HCT116 (cell line): ENCODE results near the gene PBX2. TPM values are rescaled to one million over a fixed set of nuclear protein-coding genes. Genes with fewer than 3 reads are reported as not detected.

Source experiments
- ATAC-seq: fragments of 200-7000 bp; cut with Tn5 transposase; 2 replicates; pipeline ENCODE4 v1.9.1; 2020; ENCODE audit warnings: mild to moderate bottlenecking, moderate library complexity
- BruUV-seq: library from RNA; stranded (reverse); fragments of 400-500 nt; replicated peaks from 2 replicates; lab custom pipeline; 2021; lab: Mats Ljungman, UMichigan
- CTCF ChIA-PET: fragments of 300-600 bp; sonication (Branson Sonifier 250); formaldehyde crosslinking; loops from one replicate; lab custom pipeline; 2021; ENCODE audit warnings: antibody characterized with exemption; lab: Charles Lee
- POLR2A ChIA-PET: fragments of 300-600, 350-600 bp; sonication (Branson Sonifier 250); formaldehyde crosslinking; loops from one replicate; lab custom pipeline; 2021; ENCODE audit warnings: antibody characterized with exemption; lab: Charles Lee
- RAD21 ChIA-PET, 2 experiments: fragments of 300-600 bp; sonication (Branson Sonifier 250); formaldehyde crosslinking; loops; one replicate each; lab custom pipeline; 2023; ENCODE audit warnings: low total read pairs in 2 of 2; ENCODE audit not compliant: uncharacterized antibody in 2 of 2, unreplicated experiment in 2 of 2, low non-redundant PET in 1 of 2; lab: Charles Lee
- DNase-seq: peaks from one replicate; pipeline ENCODE4 v3.0.0-alpha.2; 2010; ENCODE audit warnings: low read depth, low spot score
- H2AFZ ChIP-seq: fragments of 200-600 bp; shearing (Covaris generic), sonication (generic); 2 replicates; pipeline ENCODE4 v1.6.1; 2017; ENCODE audit warnings: low read depth, mixed run types, mixed read lengths, antibody characterized with exemption, low read length; ENCODE audit not compliant: poor library complexity, severe bottlenecking
- H3K27ac ChIP-seq: 2 replicates; pipeline ENCODE4 v1.5.1; 2012; ENCODE audit warnings: low read depth, low read length
- H3K27me3 ChIP-seq: fragments of 200-600 bp; sonication (generic); 2 replicates; pipeline ENCODE4 v1.6.1; 2016; ENCODE audit warnings: mixed run types, low read length, mixed read lengths; ENCODE audit not compliant: insufficient read depth
- H3K36me3 ChIP-seq, 2 experiments: fragments of 200-500 bp in 1 of 2; fragments of 200-600 bp in 1 of 2; sonication (Bioruptor generic) in 1 of 2; sonication (generic) in 1 of 2; 2 replicates each; pipeline versions ENCODE4 v1.5.1 to v1.6.1; 2014 to 2016; ENCODE audit warnings: low read length in 2 of 2, inconsistent platforms in 1 of 2, mixed read lengths in 1 of 2, mixed run types in 1 of 2; ENCODE audit not compliant: insufficient read depth in 2 of 2, control insufficient read depth in 1 of 2
- H3K4me1 ChIP-seq, 2 experiments: fragments of 200-600 bp in 1 of 2; sonication (generic) in 1 of 2; 2 replicates each; pipeline versions ENCODE4 v1.5.1 to v1.6.1; 2012 to 2017; ENCODE audit warnings: low read length in 2 of 2, inconsistent platforms in 1 of 2, mild to moderate bottlenecking in 1 of 2, mixed read lengths in 1 of 2, mixed run types in 1 of 2, moderate library complexity in 1 of 2; ENCODE audit not compliant: insufficient read depth in 2 of 2, control insufficient read depth in 1 of 2
- H3K4me2 ChIP-seq: fragments of 200-600 bp; sonication (generic); 2 replicates; pipeline ENCODE4 v1.6.1; 2017; ENCODE audit warnings: mixed run types, low read length, mixed read lengths
- H3K4me3 ChIP-seq, 2 experiments: fragments of 200-600 bp in 1 of 2; sonication (generic) in 1 of 2; replicated peaks in 1 of 2; 2 replicates each; pipeline ENCODE4 v1.5.1; 2011 to 2016; ENCODE audit warnings: low read length in 2 of 2, control low read depth in 1 of 2, low read depth in 1 of 2, mild to moderate bottlenecking in 1 of 2, mixed read lengths in 1 of 2, mixed run types in 1 of 2
- H3K79me2 ChIP-seq: fragments of 200-600 bp; sonication (generic); 2 replicates; pipeline ENCODE4 v1.6.1; 2017; ENCODE audit warnings: mild to moderate bottlenecking, mixed run types, low read length, moderate library complexity, mixed read lengths; ENCODE audit not compliant: insufficient read depth
- H3K9ac ChIP-seq: fragments of 200-600 bp; sonication (generic); 2 replicates; pipeline ENCODE4 v1.6.1; 2016; ENCODE audit warnings: low read length, mixed read lengths
- H3K9me2 ChIP-seq: fragments of 200-600 bp; sonication (generic), shearing (Covaris generic); 2 replicates; pipeline ENCODE4 v1.6.1; 2017; ENCODE audit warnings: mixed run types, mild to moderate bottlenecking, moderate library complexity; ENCODE audit not compliant: insufficient read depth
- H3K9me3 ChIP-seq, 2 experiments: fragments of 200-500 bp in 1 of 2; fragments of 200-600 bp in 1 of 2; sonication (Bioruptor generic) in 1 of 2; sonication (generic) in 1 of 2; 2 replicates each; pipeline ENCODE4 v1.6.1; 2014 to 2017; ENCODE audit warnings: low read length in 2 of 2, mixed read lengths in 2 of 2, inconsistent platforms in 1 of 2, low read depth in 1 of 2, mild to moderate bottlenecking in 1 of 2, mixed run types in 1 of 2, moderate library complexity in 1 of 2; ENCODE audit not compliant: control insufficient read depth in 1 of 2, insufficient read depth in 1 of 2
- H4K20me1 ChIP-seq: fragments of 200-600 bp; sonication (generic), shearing (Covaris generic); 2 replicates; pipeline ENCODE4 v1.6.1; 2017; ENCODE audit warnings: mixed run types, mild to moderate bottlenecking, moderate library complexity; ENCODE audit not compliant: insufficient read depth
- ELF1 ChIP-seq: IDR thresholded peaks from 2 replicates; pipeline ENCODE4 v1.6.1; 2012; ENCODE audit warnings: low read depth, borderline replicate concordance
- FOSL1 ChIP-seq: IDR thresholded peaks from 2 replicates; pipeline ENCODE4 v1.6.1; 2012; ENCODE audit warnings: low read depth
- TCF7L2 ChIP-seq: IDR thresholded peaks from 2 replicates; pipeline ENCODE4 v1.7.0; 2011; ENCODE audit warnings: borderline replicate concordance, inconsistent platforms; ENCODE audit not compliant: insufficient read depth, insufficient read length; ENCODE audit errors: extremely low read depth
- intact Hi-C: fragments of 100-400 bp; cut with micrococcal nuclease; formaldehyde crosslinking; loops from 2 replicates; pipeline ENCODE4 v1.10.0; 2022
- total RNA-seq: library from RNA; stranded (reverse); gene quantifications from one replicate; pipeline ENCODE4 v1.2.1, GENCODE V29; 2021; ENCODE audit not compliant: unreplicated experiment
- TF ChIP-seq, protein P1 (sequence below): IDR thresholded peaks from 2 replicates; pipeline ENCODE4 v1.6.1; 2011; ENCODE audit warnings: mild to moderate bottlenecking, low read length, moderate library complexity; ENCODE audit not compliant: insufficient replicate concordance; ENCODE audit errors: extremely low read depth

PBX2 gene
- total RNA-seq, 1 experiment from 2014 or later, result 79.0 TPM

- ChIA-PET POLR2A (interaction anchor here (0.6 to 1.1 kb wide), 3 partner anchors 22 to 324 kb away, joined by 3 read pairs; partner anchors contain the start of gene HSPA1B), RAD21 (no interaction called here), CTCF (interaction anchor here (0.7 kb wide), 1 partner anchor 717 kb away, joined by 4 read pairs; no protein-coding TSS in a partner anchor)
- ATAC-seq, result no peak
- H3K9me3 ChIP-seq, result no peaks in the 10 kb centered on the region
- peaks cover 0 to 2% of the 10 kb centered on the region in 2 experiments; a peak in 1 of 4 replicates for H3K36me3 ChIP-seq
- no TSS peak for BruUV-seq
- H3K4me3 ChIP-seq, result no peak overlapping the region
- H3K79me2 ChIP-seq, result peaks cover 16% of the 10 kb centered on the region
- no peak for DNase-seq
- H3K4me1 ChIP-seq, result peaks cover 12 to 25% of the 10 kb centered on the region in 2 experiments
- H3K9me2 ChIP-seq, result no peaks in the 10 kb centered on the region
- H3K27me3 ChIP-seq, result no peaks in the 10 kb centered on the region
- intact Hi-C loops, result no loop called here
- no peak overlapping the region for H3K4me2 ChIP-seq
- no peak overlapping the region for H3K27ac ChIP-seq
- H3K9ac ChIP-seq, result no peak overlapping the region
- H4K20me1 ChIP-seq, result no peaks in the 10 kb centered on the region
- TF ChIP-seq, protein P1, sequence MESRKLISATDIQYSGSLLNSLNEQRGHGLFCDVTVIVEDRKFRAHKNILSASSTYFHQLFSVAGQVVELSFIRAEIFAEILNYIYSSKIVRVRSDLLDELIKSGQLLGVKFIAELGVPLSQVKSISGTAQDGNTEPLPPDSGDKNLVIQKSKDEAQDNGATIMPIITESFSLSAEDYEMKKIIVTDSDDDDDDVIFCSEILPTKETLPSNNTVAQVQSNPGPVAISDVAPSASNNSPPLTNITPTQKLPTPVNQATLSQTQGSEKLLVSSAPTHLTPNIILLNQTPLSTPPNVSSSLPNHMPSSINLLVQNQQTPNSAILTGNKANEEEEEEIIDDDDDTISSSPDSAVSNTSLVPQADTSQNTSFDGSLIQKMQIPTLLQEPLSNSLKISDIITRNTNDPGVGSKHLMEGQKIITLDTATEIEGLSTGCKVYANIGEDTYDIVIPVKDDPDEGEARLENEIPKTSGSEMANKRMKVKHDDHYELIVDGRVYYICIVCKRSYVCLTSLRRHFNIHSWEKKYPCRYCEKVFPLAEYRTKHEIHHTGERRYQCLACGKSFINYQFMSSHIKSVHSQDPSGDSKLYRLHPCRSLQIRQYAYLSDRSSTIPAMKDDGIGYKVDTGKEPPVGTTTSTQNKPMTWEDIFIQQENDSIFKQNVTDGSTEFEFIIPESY, result no peak
- TF ChIP-seq FOSL1 (no peak), TCF7L2 (no peak), ELF1 (no peak)
- H2AFZ ChIP-seq, result no peak overlapping the region
Observed at GRCh38 chr6:32151181-32151862, 38.7 kb downstream of the PBX2 start.
